ENCODE results near the gene ZBTB5. TPM values are rescaled to one million over a fixed set of nuclear protein-coding genes. Genes with fewer than 3 reads are reported as not detected.
A peak's percentile ranks its signal among the peaks of the same experiment; 100 is the strongest.
"Not testable (repeated sequence)": the region's sequence is repeated elsewhere in the genome, so short reads cannot be mapped to it uniquely, and the experiment has no call there.

The ZBTB5 gene
- polyA plus RNA-seq: 1 to 10 TPM; 6.1 to 9.9 TPM

- peaks cover 2% of the 10 kb centered on the region in 2 donors for H3K4me1 ChIP-seq (ENCODE audit: control insufficient read depth in 2 of 2, insufficient read depth in 2 of 2, low read length in 1 of 2)
- H3K9me3 ChIP-seq (ENCODE audit: control insufficient read depth in 2 of 2, insufficient read depth in 1 of 2, low read depth in 1 of 2, low read length in 1 of 2): no peaks in the 10 kb centered on the region
- peaks cover 0 to 2% of the 10 kb centered on the region in 2 donors for H3K36me3 ChIP-seq (ENCODE audit: control insufficient read depth in 2 of 2, insufficient read depth in 2 of 2, low read length in 1 of 2)
- peak within 1 kb of the TSS; percentile 82 to 89 for H3K4me3 ChIP-seq (ENCODE audit: low read depth in 1 of 2, low read length in 2 of 2)
- peak within 1 kb of the TSS; percentile 97 to 100 for H3K27ac ChIP-seq (ENCODE audit: low read depth in 2 of 2, low read length in 1 of 2)
- 0% methylated on average over 51 to 52 of the region's 52 CpGs for WGBS, 2 donors
- H3K27me3 ChIP-seq (ENCODE audit: control insufficient read depth in 1 of 2, insufficient read depth in 2 of 2, low read length in 2 of 2): no peaks in the 10 kb centered on the region
Measured at GRCh38 chr9:37465249-37466036, at the start of gene ZBTB5. Gene ZBTB5, minus strand, starts transcription at chr9:37465450. Its CDS starts 22,899 bp downstream, at chr9:37442551.

- WGBS, 2 donors: 87 to 91% methylated on average over 7 of the region's 7 CpGs
- Histone ChIP-seq H3K9me3 (ENCODE audit: control insufficient read depth in 2 of 2, insufficient read depth in 1 of 2, low read depth in 1 of 2, low read length in 1 of 2) (no peaks in the 10 kb centered on the region), H3K27ac (ENCODE audit: low read depth in 2 of 2, low read length in 1 of 2) (peak overlapping the region in 1 of 2 donors; percentile 71)
Measured at GRCh38 chr9:37514999-37515398, 49.7 kb upstream of the ZBTB5 start.

GRCh38 chr9:37514415-37514814 lies 49.2 kb upstream of the ZBTB5 start:
- not testable (repeated sequence) for H3K9me3 ChIP-seq (ENCODE audit: control insufficient read depth in 2 of 2, insufficient read depth in 1 of 2, low read depth in 1 of 2, low read length in 1 of 2); H3K4me3 ChIP-seq (ENCODE audit: low read depth in 1 of 2, low read length in 2 of 2); H3K27me3 ChIP-seq (ENCODE audit: control insufficient read depth in 1 of 2, insufficient read depth in 2 of 2, low read length in 2 of 2); H3K4me1 ChIP-seq (ENCODE audit: control insufficient read depth in 2 of 2, insufficient read depth in 2 of 2, low read length in 1 of 2); H3K27ac ChIP-seq (ENCODE audit: low read depth in 2 of 2, low read length in 1 of 2); H3K36me3 ChIP-seq (ENCODE audit: control insufficient read depth in 2 of 2, insufficient read depth in 2 of 2, low read length in 1 of 2)
- WGBS, 2 donors: 96 to 98% methylated on average over 10 of the region's 10 CpGs

More at GRCh38 chr9:37514999-37515398, 49.7 kb upstream of the ZBTB5 start:
- peaks cover 0 to 9% of the 10 kb centered on the region in 2 donors for H3K4me1 ChIP-seq (ENCODE audit: control insufficient read depth in 2 of 2, insufficient read depth in 2 of 2, low read length in 1 of 2)
- no peaks in the 10 kb centered on the region for H3K27me3 ChIP-seq (ENCODE audit: control insufficient read depth in 1 of 2, insufficient read depth in 2 of 2, low read length in 2 of 2)
- no peak overlapping the region for H3K4me3 ChIP-seq (ENCODE audit: low read depth in 1 of 2, low read length in 2 of 2)
- H3K36me3 ChIP-seq (ENCODE audit: control insufficient read depth in 2 of 2, insufficient read depth in 2 of 2, low read length in 1 of 2): peaks cover 0 to 7% of the 10 kb centered on the region in 2 donors

GRCh38 chr9:37512437-37512836 lies 47.2 kb upstream of the ZBTB5 start:
- Histone ChIP-seq H3K4me3 (ENCODE audit: low read depth in 1 of 2, low read length in 2 of 2) (no peak overlapping the region), H3K9me3 (ENCODE audit: control insufficient read depth in 2 of 2, insufficient read depth in 1 of 2, low read depth in 1 of 2, low read length in 1 of 2) (no peaks in the 10 kb centered on the region), H3K27me3 (ENCODE audit: control insufficient read depth in 1 of 2, insufficient read depth in 2 of 2, low read length in 2 of 2) (no peaks in the 10 kb centered on the region), H3K27ac (ENCODE audit: low read depth in 2 of 2, low read length in 1 of 2) (no peak overlapping the region), H3K36me3 (ENCODE audit: control insufficient read depth in 2 of 2, insufficient read depth in 2 of 2, low read length in 1 of 2) (peaks cover 6 to 7% of the 10 kb centered on the region in 2 donors), H3K4me1 (ENCODE audit: control insufficient read depth in 2 of 2, insufficient read depth in 2 of 2, low read length in 1 of 2) (peaks cover 0 to 11% of the 10 kb centered on the region in 2 donors)
- 73 to 76% methylated on average over 12 of the region's 12 CpGs for WGBS, 2 donors

- no peak overlapping the region for H3K27ac ChIP-seq (ENCODE audit: low read depth in 2 of 2, low read length in 1 of 2)
- 85 to 86% methylated on average over 14 to 15 of the region's 15 CpGs for WGBS, 2 donors
Measured at GRCh38 chr9:37511016-37512010, 46.1 kb upstream of the ZBTB5 start.

GRCh38 chr9:37510053-37510452 lies 44.8 kb upstream of the ZBTB5 start:
- WGBS, 2 donors: 85 to 89% methylated on average over 5 of the region's 5 CpGs
- H3K9me3 ChIP-seq (ENCODE audit: control insufficient read depth in 2 of 2, insufficient read depth in 1 of 2, low read depth in 1 of 2, low read length in 1 of 2); H3K27me3 ChIP-seq (ENCODE audit: control insufficient read depth in 1 of 2, insufficient read depth in 2 of 2, low read length in 2 of 2); H3K4me1 ChIP-seq (ENCODE audit: control insufficient read depth in 2 of 2, insufficient read depth in 2 of 2, low read length in 1 of 2); H3K4me3 ChIP-seq (ENCODE audit: low read depth in 1 of 2, low read length in 2 of 2); H3K27ac ChIP-seq (ENCODE audit: low read depth in 2 of 2, low read length in 1 of 2); H3K36me3 ChIP-seq (ENCODE audit: control insufficient read depth in 2 of 2, insufficient read depth in 2 of 2, low read length in 1 of 2): not testable (repeated sequence)

More at GRCh38 chr9:37511016-37512010, 46.1 kb upstream of the ZBTB5 start:
- Histone ChIP-seq H3K9me3 (ENCODE audit: control insufficient read depth in 2 of 2, insufficient read depth in 1 of 2, low read depth in 1 of 2, low read length in 1 of 2) (no peaks in the 10 kb centered on the region), H3K36me3 (ENCODE audit: control insufficient read depth in 2 of 2, insufficient read depth in 2 of 2, low read length in 1 of 2) (peaks cover 6 to 7% of the 10 kb centered on the region in 2 donors), H3K4me1 (ENCODE audit: control insufficient read depth in 2 of 2, insufficient read depth in 2 of 2, low read length in 1 of 2) (peaks cover 0 to 11% of the 10 kb centered on the region in 2 donors), H3K4me3 (ENCODE audit: low read depth in 1 of 2, low read length in 2 of 2) (no peak overlapping the region), H3K27me3 (ENCODE audit: control insufficient read depth in 1 of 2, insufficient read depth in 2 of 2, low read length in 2 of 2) (no peaks in the 10 kb centered on the region)

GRCh38 chr9:37509536-37509935 lies 44.3 kb upstream of the ZBTB5 start:
- peaks cover 2 to 4% of the 10 kb centered on the region in 2 donors for H3K4me1 ChIP-seq (ENCODE audit: control insufficient read depth in 2 of 2, insufficient read depth in 2 of 2, low read length in 1 of 2)
- 82 to 87% methylated on average over 7 of the region's 7 CpGs for WGBS, 2 donors
- H3K9me3 ChIP-seq (ENCODE audit: control insufficient read depth in 2 of 2, insufficient read depth in 1 of 2, low read depth in 1 of 2, low read length in 1 of 2): no peaks in the 10 kb centered on the region
- H3K27me3 ChIP-seq (ENCODE audit: control insufficient read depth in 1 of 2, insufficient read depth in 2 of 2, low read length in 2 of 2): no peaks in the 10 kb centered on the region
- H3K27ac ChIP-seq (ENCODE audit: low read depth in 2 of 2, low read length in 1 of 2): no peak overlapping the region
- H3K4me3 ChIP-seq (ENCODE audit: low read depth in 1 of 2, low read length in 2 of 2): no peak overlapping the region
- peaks cover 6 to 11% of the 10 kb centered on the region in 2 donors for H3K36me3 ChIP-seq (ENCODE audit: control insufficient read depth in 2 of 2, insufficient read depth in 2 of 2, low read length in 1 of 2)

- H3K27ac ChIP-seq (ENCODE audit: low read depth in 2 of 2, low read length in 1 of 2): no peak overlapping the region
- peaks cover 6 to 12% of the 10 kb centered on the region in 2 donors for H3K36me3 ChIP-seq (ENCODE audit: control insufficient read depth in 2 of 2, insufficient read depth in 2 of 2, low read length in 1 of 2)
- peaks cover 2 to 4% of the 10 kb centered on the region in 2 donors for H3K4me1 ChIP-seq (ENCODE audit: control insufficient read depth in 2 of 2, insufficient read depth in 2 of 2, low read length in 1 of 2)
- H3K9me3 ChIP-seq (ENCODE audit: control insufficient read depth in 2 of 2, insufficient read depth in 1 of 2, low read depth in 1 of 2, low read length in 1 of 2): no peaks in the 10 kb centered on the region
- H3K27me3 ChIP-seq (ENCODE audit: control insufficient read depth in 1 of 2, insufficient read depth in 2 of 2, low read length in 2 of 2): no peaks in the 10 kb centered on the region
- WGBS, 2 donors: 88 to 93% methylated on average over 3 of the region's 3 CpGs
- H3K4me3 ChIP-seq (ENCODE audit: low read depth in 1 of 2, low read length in 2 of 2): no peak overlapping the region
Measured at GRCh38 chr9:37508834-37509206, 43.6 kb upstream of the ZBTB5 start.

GRCh38 chr9:37508135-37508833 lies 43.0 kb upstream of the ZBTB5 start:
- peaks cover 8 to 12% of the 10 kb centered on the region in 2 donors for H3K36me3 ChIP-seq (ENCODE audit: control insufficient read depth in 2 of 2, insufficient read depth in 2 of 2, low read length in 1 of 2)
- 90 to 93% methylated on average over 5 of the region's 5 CpGs for WGBS, 2 donors
- H3K9me3 ChIP-seq (ENCODE audit: control insufficient read depth in 2 of 2, insufficient read depth in 1 of 2, low read depth in 1 of 2, low read length in 1 of 2): no peaks in the 10 kb centered on the region
- H3K4me3 ChIP-seq (ENCODE audit: low read depth in 1 of 2, low read length in 2 of 2): no peak overlapping the region
- peaks cover 2 to 4% of the 10 kb centered on the region in 2 donors for H3K4me1 ChIP-seq (ENCODE audit: control insufficient read depth in 2 of 2, insufficient read depth in 2 of 2, low read length in 1 of 2)
- H3K27ac ChIP-seq (ENCODE audit: low read depth in 2 of 2, low read length in 1 of 2): no peak overlapping the region
- no peaks in the 10 kb centered on the region for H3K27me3 ChIP-seq (ENCODE audit: control insufficient read depth in 1 of 2, insufficient read depth in 2 of 2, low read length in 2 of 2)

Data from esophagus (tissue), 2 donors.